Liver (tissue), 9 donors: ENCODE measurements around the gene PDGFB. TPM values are rescaled to one million over a fixed set of nuclear protein-coding genes. Genes with fewer than 3 reads are reported as not detected.

ENCODE experiments used
- DNase-seq: peaks from one replicate; pipeline ENCODE4 v3.0.0-alpha.2; 2017; ENCODE audit warnings: low spot score
- H3K27ac ChIP-seq, 2 donors: one replicate each; pipeline ENCODE4 v1.7.0; 2013; ENCODE audit warnings: inconsistent platforms in 2 of 2, low read length in 2 of 2, control low read depth in 1 of 2, low read depth in 1 of 2, mild to moderate bottlenecking in 1 of 2
- H3K27me3 ChIP-seq, 4 donors: one replicate each; pipeline versions ENCODE4 v1.6.1 to v1.7.0; 2013; ENCODE audit warnings: low read length in 3 of 4, inconsistent platforms in 1 of 4, mild to moderate bottlenecking in 1 of 4, moderate library complexity in 1 of 4; ENCODE audit not compliant: control insufficient read depth in 4 of 4, insufficient read depth in 4 of 4
- H3K36me3 ChIP-seq, 4 donors: one replicate each; pipeline versions ENCODE4 v1.6.1 to v1.7.0; 2013; ENCODE audit warnings: low read length in 3 of 4, mild to moderate bottlenecking in 3 of 4, low read depth in 1 of 4, moderate library complexity in 1 of 4; ENCODE audit not compliant: control insufficient read depth in 4 of 4, insufficient read depth in 3 of 4
- H3K4me1 ChIP-seq, 4 donors: one replicate each; pipeline versions ENCODE4 v1.6.1 to v1.7.0; 2013; ENCODE audit warnings: low read length in 3 of 4, mild to moderate bottlenecking in 3 of 4, moderate library complexity in 1 of 4; ENCODE audit not compliant: control insufficient read depth in 4 of 4, insufficient read depth in 4 of 4
- H3K4me3 ChIP-seq, 3 donors: one replicate each; pipeline versions ENCODE4 v1.6.1 to v1.7.0; 2013; ENCODE audit warnings: low read length in 3 of 3, control low read depth in 1 of 3, low read depth in 1 of 3, mild to moderate bottlenecking in 1 of 3
- H3K9ac ChIP-seq, 2 donors: one replicate each; pipeline ENCODE4 v1.7.0; 2013; ENCODE audit warnings: low read length in 2 of 2, mild to moderate bottlenecking in 2 of 2, moderate library complexity in 2 of 2, control low read depth in 1 of 2, low read depth in 1 of 2
- H3K9me3 ChIP-seq, 4 donors: one replicate each; pipeline versions ENCODE4 v1.6.1 to v1.7.0; 2013; ENCODE audit warnings: low read length in 3 of 4; ENCODE audit not compliant: control insufficient read depth in 4 of 4
- EGR1 ChIP-seq, 2 donors: IDR thresholded peaks; 2 replicates each; pipeline ENCODE4 v1.6.1; 2016 to 2018; ENCODE audit warnings: antibody characterized with exemption in 2 of 2, low read depth in 2 of 2
- FOXA1 ChIP-seq: IDR thresholded peaks from 2 replicates; pipeline ENCODE4 v1.6.1; 2016; ENCODE audit warnings: antibody characterized with exemption
- FOXA2 ChIP-seq: IDR thresholded peaks from 2 replicates; pipeline ENCODE4 v1.6.1; 2016; ENCODE audit warnings: antibody characterized with exemption
- GABPA ChIP-seq, 2 donors: IDR thresholded peaks in 1 of 2; conservative IDR thresholded peaks in 1 of 2; 2 replicates each; pipeline ENCODE4 v1.6.1; 2016; ENCODE audit warnings: antibody characterized with exemption in 2 of 2, mild to moderate bottlenecking in 1 of 2, moderate library complexity in 1 of 2
- HNF4A ChIP-seq, 2 donors: conservative IDR thresholded peaks; 2 replicates each; pipeline ENCODE4 v1.6.1; 2016; ENCODE audit warnings: antibody characterized with exemption in 2 of 2, mild to moderate bottlenecking in 2 of 2
- HNF4G ChIP-seq: IDR thresholded peaks from 2 replicates; pipeline ENCODE4 v1.6.1; 2016; ENCODE audit warnings: antibody characterized with exemption
- JUND ChIP-seq, 2 donors: IDR thresholded peaks; 2 replicates each; pipeline ENCODE4 v1.6.1; 2016; ENCODE audit warnings: antibody characterized with exemption in 2 of 2
- MAX ChIP-seq: IDR thresholded peaks from 2 replicates; pipeline ENCODE4 v1.6.1; 2016; ENCODE audit warnings: antibody characterized with exemption
- NR2F2 ChIP-seq: IDR thresholded peaks from 2 replicates; pipeline ENCODE4 v1.6.1; 2016; ENCODE audit warnings: antibody characterized with exemption
- RAD21 ChIP-seq, 2 donors: IDR thresholded peaks; 2 replicates each; pipeline ENCODE4 v1.6.1; 2016; ENCODE audit warnings: antibody characterized with exemption in 2 of 2, mild to moderate bottlenecking in 2 of 2
- RXRA ChIP-seq, 2 donors: IDR thresholded peaks; 2 replicates each; pipeline ENCODE4 v1.6.1; 2017 to 2018; ENCODE audit warnings: antibody characterized with exemption in 2 of 2, mild to moderate bottlenecking in 1 of 2
- SP1 ChIP-seq: IDR thresholded peaks from 2 replicates; pipeline ENCODE4 v1.6.1; 2018; ENCODE audit warnings: antibody characterized with exemption, mild to moderate bottlenecking
- TAF1 ChIP-seq: conservative IDR thresholded peaks from 2 replicates; pipeline ENCODE4 v1.6.1; 2016; ENCODE audit warnings: antibody characterized with exemption, mild to moderate bottlenecking
- YY1 ChIP-seq: IDR thresholded peaks from 2 replicates; pipeline ENCODE4 v1.6.1; 2016; ENCODE audit warnings: antibody characterized with exemption, mild to moderate bottlenecking
- ZBTB33 ChIP-seq: IDR thresholded peaks from 2 replicates; pipeline ENCODE4 v1.6.1; 2016; ENCODE audit warnings: antibody characterized with exemption
- WGBS: extraction: QIAGEN DNeasy Blood & Tissue Kit; methylation state at CpG from one replicate; pipeline ENCODE4 v1.1.7; 2013; 5-methylcytosine and 5-hydroxymethylcytosine counted together
- polyA plus RNA-seq, 2 donors: library from polyadenylated mRNA; stranded (reverse) in 1 of 2; unstranded in 1 of 2; fragments of 200-250 nt in 1 of 2; fragments of >200 nt in 1 of 2; fragmentation: Nextera tagmentation in 1 of 2; extraction: Ambion mirVana in 1 of 2; gene quantifications; one replicate each; pipeline versions ENCODE4 v1.2.1 to v1.2.3, GENCODE V29; 2013 to 2015
- total RNA-seq, 2 donors: library from RNA; depleted of rRNA; stranded (reverse); fragments of >200 nt; gene quantifications; one replicate each; pipeline ENCODE4 v1.2.3, GENCODE V29; 2014
- TF ChIP-seq, protein P1 (sequence below): IDR thresholded peaks from 2 replicates; pipeline ENCODE4 v1.6.1; 2016; ENCODE audit warnings: antibody characterized with exemption, mild to moderate bottlenecking
- TF ChIP-seq, protein P2 (sequence below): fragments of 150-350 bp; IDR thresholded peaks from 2 replicates; pipeline ENCODE4 v1.5.1; 2017; ENCODE audit warnings: improper control_type of control experiment, low read depth, low read length; ENCODE audit not compliant: missing input control
- TF ChIP-seq, protein P3 (sequence below): IDR thresholded peaks from 2 replicates; pipeline ENCODE4 v1.6.1; 2016; ENCODE audit warnings: antibody characterized with exemption
- donor health status: healthy.
- donor health status: healthy.
- donor health status: healthy.
- donor health status: healthy.
- donor health status: healthy.

PDGFB gene
- total and polyA plus RNA-seq, 4 donors: 0.25 to 4.5 (median 1.7) TPM

DNA sequence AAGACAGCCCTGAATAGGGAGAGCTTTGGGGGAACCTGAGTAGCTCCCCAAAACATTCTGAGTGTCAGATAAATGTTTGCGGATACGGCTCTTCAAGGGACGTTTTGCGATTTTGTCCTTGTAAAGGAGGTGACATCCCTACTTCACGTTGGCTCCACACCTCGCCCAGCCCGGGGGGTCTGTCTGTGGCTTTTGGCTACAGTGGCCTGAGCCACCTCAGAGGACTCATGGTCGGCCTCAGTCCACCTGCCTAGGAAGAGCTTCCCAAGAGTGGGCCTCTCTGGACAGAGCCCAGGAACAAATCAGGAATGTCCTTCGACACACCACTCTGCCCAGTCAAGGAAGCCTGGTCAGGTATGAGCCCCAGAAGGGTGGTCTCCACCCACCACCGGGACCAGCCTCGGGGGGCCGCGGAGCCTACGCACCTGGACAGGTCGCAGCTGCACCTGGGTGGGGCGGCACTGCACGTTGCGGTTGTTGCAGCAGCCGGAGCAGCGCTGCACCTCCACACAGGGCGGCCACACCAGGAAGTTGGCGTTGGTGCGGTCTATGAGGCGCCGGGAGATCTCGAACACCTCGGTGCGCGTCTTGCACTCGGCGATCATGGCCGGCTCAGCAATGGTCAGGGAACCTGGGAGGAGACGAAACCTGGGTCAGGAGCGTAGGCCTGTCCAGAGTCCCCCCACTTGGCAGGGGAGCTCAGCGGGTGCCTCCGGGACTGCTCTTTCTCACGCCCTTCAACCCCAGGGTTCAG is 13.4 kb downstream of the PDGFB start:
- Histone ChIP-seq H3K36me3 (peaks cover 0 to 16% (median under 1%) of the 10 kb centered on the region in 4 donors), H3K9ac (no peak overlapping the region), H3K4me1 (peaks cover 0 to 22% (median 12%) of the 10 kb centered on the region in 4 donors), H3K27me3 (no peaks in the 10 kb centered on the region), H3K4me3 (no peak overlapping the region), H3K27ac (no peak overlapping the region), H3K9me3 (no peaks in the 10 kb centered on the region)
- 94% methylated on average over 37 of the region's 37 CpGs for whole genome bisulfite sequencing
- TF ChIP-seq HNF4A (conservative IDR thresholded peaks at IDR 0.05) (no peak), FOXA1 (no peak), SP1 (no peak), YY1 (no peak), RAD21 (IDR thresholded peaks at IDR 0.05) (no peak), RXRA (IDR thresholded peaks at IDR 0.05) (no peak), FOXA2 (no peak), ZBTB33 (no peak), JUND (IDR thresholded peaks at IDR 0.05) (no peak), GABPA (IDR thresholded peaks at IDR 0.05 in 1 of 2, conservative IDR thresholded peaks at IDR 0.05 in 1 of 2) (no peak), EGR1 (IDR thresholded peaks at IDR 0.05; ENCODE audit: low read depth in 2 of 2) (no peak), TAF1 (no peak), MAX (no peak), HNF4G (no peak), NR2F2 (no peak)
- TF ChIP-seq, protein P1, sequence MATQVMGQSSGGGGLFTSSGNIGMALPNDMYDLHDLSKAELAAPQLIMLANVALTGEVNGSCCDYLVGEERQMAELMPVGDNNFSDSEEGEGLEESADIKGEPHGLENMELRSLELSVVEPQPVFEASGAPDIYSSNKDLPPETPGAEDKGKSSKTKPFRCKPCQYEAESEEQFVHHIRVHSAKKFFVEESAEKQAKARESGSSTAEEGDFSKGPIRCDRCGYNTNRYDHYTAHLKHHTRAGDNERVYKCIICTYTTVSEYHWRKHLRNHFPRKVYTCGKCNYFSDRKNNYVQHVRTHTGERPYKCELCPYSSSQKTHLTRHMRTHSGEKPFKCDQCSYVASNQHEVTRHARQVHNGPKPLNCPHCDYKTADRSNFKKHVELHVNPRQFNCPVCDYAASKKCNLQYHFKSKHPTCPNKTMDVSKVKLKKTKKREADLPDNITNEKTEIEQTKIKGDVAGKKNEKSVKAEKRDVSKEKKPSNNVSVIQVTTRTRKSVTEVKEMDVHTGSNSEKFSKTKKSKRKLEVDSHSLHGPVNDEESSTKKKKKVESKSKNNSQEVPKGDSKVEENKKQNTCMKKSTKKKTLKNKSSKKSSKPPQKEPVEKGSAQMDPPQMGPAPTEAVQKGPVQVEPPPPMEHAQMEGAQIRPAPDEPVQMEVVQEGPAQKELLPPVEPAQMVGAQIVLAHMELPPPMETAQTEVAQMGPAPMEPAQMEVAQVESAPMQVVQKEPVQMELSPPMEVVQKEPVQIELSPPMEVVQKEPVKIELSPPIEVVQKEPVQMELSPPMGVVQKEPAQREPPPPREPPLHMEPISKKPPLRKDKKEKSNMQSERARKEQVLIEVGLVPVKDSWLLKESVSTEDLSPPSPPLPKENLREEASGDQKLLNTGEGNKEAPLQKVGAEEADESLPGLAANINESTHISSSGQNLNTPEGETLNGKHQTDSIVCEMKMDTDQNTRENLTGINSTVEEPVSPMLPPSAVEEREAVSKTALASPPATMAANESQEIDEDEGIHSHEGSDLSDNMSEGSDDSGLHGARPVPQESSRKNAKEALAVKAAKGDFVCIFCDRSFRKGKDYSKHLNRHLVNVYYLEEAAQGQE: no peak
- TF ChIP-seq, protein P2, sequence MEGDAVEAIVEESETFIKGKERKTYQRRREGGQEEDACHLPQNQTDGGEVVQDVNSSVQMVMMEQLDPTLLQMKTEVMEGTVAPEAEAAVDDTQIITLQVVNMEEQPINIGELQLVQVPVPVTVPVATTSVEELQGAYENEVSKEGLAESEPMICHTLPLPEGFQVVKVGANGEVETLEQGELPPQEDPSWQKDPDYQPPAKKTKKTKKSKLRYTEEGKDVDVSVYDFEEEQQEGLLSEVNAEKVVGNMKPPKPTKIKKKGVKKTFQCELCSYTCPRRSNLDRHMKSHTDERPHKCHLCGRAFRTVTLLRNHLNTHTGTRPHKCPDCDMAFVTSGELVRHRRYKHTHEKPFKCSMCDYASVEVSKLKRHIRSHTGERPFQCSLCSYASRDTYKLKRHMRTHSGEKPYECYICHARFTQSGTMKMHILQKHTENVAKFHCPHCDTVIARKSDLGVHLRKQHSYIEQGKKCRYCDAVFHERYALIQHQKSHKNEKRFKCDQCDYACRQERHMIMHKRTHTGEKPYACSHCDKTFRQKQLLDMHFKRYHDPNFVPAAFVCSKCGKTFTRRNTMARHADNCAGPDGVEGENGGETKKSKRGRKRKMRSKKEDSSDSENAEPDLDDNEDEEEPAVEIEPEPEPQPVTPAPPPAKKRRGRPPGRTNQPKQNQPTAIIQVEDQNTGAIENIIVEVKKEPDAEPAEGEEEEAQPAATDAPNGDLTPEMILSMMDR: no peak
- TF ChIP-seq, protein P3, sequence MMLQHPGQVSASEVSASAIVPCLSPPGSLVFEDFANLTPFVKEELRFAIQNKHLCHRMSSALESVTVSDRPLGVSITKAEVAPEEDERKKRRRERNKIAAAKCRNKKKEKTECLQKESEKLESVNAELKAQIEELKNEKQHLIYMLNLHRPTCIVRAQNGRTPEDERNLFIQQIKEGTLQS: no peak
- DNase-seq: no peak
